Raji (cell line): ENCODE measurements around the gene KCNMA1.

ENCODE experiments used
- POLR2A ChIP-seq: IDR thresholded peaks from 2 replicates; pipeline ENCODE4 v1.6.1; 2011; ENCODE audit warnings: low read depth, low read length, control low read depth; ENCODE audit not compliant: insufficient read depth

KCNMA1 gene

DNA sequence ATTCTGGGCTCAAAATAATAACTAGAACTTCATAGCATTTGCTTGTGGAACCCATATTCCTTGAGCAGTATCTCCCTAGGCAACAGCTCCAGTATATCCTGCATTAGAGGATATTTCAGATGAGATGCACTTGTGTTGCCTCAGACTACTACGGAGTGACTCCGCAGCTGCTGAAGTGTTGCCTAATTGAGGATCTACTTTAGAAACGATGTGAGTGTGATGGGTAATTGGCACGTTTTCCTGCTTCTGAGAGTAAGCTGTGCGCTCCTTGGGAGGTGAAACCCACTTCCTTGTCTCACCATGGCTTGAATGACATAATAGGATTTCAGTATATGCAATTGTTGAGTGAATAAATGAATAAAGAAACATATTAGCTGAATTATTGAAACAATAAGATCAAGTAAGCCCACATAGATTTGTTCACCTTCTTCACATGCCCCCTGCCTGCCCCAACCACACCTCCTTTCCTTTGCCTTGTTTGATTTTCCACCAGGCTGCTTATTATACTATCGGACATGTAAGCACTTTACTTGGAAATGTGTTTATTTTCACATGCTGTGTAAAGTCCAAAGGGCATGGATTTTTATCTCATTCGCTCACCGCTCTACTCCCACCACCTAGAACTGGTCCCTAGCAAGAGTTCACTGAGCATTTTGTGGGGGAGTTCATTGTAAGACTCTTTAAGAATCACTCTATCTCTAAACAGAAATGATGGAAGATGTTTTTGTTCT lies 303.8 kb downstream of the KCNMA1 start:
- TF ChIP-seq POLR2A = no peak

DNA sequence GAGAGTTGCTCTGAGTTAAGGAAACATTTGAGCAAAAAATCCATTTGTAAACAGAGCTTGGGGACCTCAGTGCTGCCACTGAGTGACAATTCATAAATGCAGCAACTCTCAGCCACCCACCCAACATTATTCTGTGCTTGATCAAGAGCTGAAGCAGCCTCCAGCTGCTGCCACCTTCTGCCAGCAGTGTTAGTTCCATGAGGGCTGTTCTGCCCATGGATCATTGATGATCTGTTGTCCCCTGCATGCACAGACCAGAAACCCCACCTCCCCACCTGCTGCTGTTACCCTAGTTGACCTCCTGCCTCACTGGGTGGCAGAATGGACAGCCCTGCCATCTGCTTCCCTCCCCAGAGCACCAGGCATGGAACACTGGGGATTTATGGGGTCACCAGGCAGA lies 305.4 kb downstream of the KCNMA1 start:
- no peak for TF ChIP-seq POLR2A

GRCh38 chr10:77328272-77328816 lies 309.3 kb downstream of the KCNMA1 start:
- no peak for TF ChIP-seq POLR2A

DNA sequence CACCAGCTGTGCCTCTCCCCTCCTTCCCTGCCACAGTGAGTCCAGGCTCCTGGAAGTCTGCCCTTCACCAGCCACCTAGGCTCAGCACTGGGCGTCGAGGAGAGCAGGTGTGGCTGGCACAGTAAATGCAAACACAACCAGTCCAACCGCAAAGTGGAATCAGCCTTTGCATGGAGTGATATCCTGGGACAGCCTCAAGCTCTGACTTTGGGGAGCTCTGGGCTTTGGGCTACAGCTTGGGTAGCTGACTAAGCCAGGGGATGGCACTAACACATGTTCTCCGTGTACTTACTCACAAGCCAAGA lies 312.4 kb downstream of the KCNMA1 start:
- no peak for TF ChIP-seq POLR2A

GRCh38 chr10:77321838-77322237 lies 315.8 kb downstream of the KCNMA1 start:
- TF ChIP-seq POLR2A = no peak

DNA sequence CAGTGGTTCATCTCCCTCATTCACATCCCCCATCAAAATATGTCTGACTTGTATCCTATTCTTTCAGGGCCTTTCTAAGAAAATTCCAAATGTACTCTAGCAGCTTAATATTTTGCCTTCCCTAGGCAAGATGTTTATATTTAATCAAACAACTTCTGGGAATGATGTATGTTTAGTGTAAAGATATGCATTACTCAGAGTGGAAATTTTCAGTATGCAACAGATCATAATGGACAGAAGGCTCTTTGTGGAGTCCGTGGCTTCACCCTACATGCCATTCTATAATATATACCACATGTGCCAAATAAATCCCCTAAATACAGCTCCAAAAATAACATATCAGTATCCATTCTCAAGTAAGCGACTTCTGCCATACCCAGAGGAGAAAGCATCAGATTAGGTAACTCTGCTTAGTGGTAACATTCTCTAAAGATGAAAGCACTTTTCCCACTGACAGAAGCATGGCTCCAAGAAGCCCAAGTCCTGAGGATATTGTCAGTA lies 316.6 kb downstream of the KCNMA1 start:
- TF ChIP-seq POLR2A = no peak

GRCh38 chr10:77319557-77319956 lies 318.1 kb downstream of the KCNMA1 start:
- TF ChIP-seq POLR2A = no peak

- TF ChIP-seq POLR2A = no peak
Observed at GRCh38 chr10:77318739-77319138, 318.9 kb downstream of the KCNMA1 start.

DNA sequence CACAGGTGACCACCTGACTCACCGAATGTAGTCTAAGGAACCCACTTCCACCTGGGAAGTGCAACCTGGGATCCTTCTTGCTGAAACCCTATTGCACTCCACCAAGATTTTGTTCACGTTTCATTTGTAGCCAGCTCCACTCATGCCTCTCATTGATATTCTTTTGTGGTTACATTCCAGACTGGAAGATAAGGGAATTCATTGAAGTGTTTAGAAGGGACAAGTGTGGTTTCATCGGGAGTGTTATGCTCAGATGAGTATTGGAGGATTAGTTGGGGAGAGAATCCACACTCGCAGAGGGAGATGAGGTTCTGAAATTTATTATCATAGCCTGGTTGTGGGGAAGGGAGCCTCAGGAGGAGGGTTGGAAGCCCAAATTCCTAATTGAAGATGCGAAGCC lies 320.4 kb downstream of the KCNMA1 start:
- no peak for TF ChIP-seq POLR2A

- TF ChIP-seq POLR2A = no peak
Observed at GRCh38 chr10:77315496-77316129, 322.0 kb downstream of the KCNMA1 start.

DNA sequence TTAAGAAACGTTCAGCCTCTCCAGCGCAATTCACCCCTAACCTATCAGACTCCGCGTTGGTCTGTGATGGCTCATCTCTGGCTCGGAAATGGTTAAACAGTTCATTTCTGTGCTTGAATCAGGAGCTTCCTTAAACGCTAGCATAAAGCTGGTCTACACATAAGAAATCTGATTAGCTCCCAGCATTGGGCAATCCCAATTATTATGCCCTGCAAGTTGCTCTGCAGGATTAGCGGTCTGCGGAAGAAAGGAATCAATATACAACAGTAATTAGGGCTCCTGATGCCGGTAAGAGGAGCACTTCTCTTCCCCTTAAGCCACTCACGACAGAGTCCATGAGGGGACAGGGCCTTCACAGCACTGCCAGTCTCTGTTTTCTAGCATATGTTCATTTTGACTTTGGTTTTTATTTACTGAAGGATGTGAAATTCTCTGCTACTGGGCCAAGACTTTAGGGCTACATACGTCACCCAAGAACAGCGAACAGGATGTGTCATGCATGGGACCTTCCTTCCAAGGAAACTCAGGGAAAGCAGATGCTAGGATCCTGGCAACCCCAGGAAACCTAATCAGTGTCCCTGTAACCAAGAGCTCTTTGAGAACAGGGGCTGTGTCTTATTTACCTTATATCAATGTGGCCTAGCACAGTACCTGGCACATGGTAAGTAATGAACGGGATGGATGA lies 324.4 kb downstream of the KCNMA1 start:
- TF ChIP-seq POLR2A = no peak

GRCh38 chr10:77311186-77311585 lies 326.4 kb downstream of the KCNMA1 start:
- no peak for TF ChIP-seq POLR2A

DNA sequence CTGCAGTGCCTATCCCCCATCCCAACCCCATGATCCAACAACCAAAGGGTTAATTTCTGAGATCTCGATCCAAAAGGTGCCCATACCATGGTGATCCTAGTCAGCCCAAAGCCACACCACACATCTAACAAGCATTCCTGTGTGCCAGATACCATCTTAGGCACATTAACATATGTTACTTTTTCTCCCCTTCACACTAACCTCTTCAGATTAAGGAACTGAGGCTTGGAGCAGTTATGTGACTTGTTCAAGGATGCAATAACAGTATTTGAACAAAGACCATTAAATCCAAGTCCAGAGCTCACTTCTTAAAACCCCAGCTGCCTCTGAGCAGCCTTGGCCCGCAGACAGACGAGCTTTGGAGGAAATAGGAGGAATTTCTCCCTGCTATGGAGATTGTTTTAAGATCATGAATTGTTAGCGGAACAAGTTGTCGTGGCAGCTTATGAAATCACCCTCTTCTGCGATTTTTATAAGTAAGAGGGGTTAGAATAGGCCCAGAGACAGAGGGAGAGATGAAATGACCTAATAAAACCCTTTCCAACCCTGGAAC lies 327.2 kb downstream of the KCNMA1 start:
- no peak for TF ChIP-seq POLR2A

GRCh38 chr10:77309509-77309908 lies 328.1 kb downstream of the KCNMA1 start:
- no peak for TF ChIP-seq POLR2A

- TF ChIP-seq POLR2A = no peak
Observed at GRCh38 chr10:77309092-77309491, 328.5 kb downstream of the KCNMA1 start.
